GM12878 (cell line): ENCODE results near the gene EP400.

Source experiments
- BHLHE40 ChIP-seq, 2 experiments: fragments of 450-650 bp in 1 of 2; IDR thresholded peaks; 2 replicates each; pipeline ENCODE4 v1.6.1; 2011 to 2017; ENCODE audit warnings: low read depth in 2 of 2, borderline replicate concordance in 1 of 2, improper control_type of control experiment in 1 of 2, low read length in 1 of 2, mild to moderate bottlenecking in 1 of 2
- GABPA ChIP-seq: IDR thresholded peaks from 2 replicates; pipeline ENCODE4 v1.6.1; 2014; ENCODE audit warnings: antibody characterized with exemption, low read depth, mild to moderate bottlenecking, inconsistent platforms
- TF ChIP-seq, protein P1 (sequence below), 3 experiments: IDR thresholded peaks in 2 of 3; conservative IDR thresholded peaks in 1 of 3; 2 replicates each; pipeline ENCODE4 v1.5.1; 2011; ENCODE audit warnings: low read depth in 3 of 3, low read length in 3 of 3, mild to moderate bottlenecking in 3 of 3, control low read depth in 2 of 3, moderate library complexity in 2 of 3, inconsistent platforms in 1 of 3, mixed read lengths in 1 of 3; ENCODE audit not compliant: control insufficient read depth in 2 of 3, insufficient read depth in 1 of 3; ENCODE audit errors: extremely low read depth in 1 of 3

DNA sequence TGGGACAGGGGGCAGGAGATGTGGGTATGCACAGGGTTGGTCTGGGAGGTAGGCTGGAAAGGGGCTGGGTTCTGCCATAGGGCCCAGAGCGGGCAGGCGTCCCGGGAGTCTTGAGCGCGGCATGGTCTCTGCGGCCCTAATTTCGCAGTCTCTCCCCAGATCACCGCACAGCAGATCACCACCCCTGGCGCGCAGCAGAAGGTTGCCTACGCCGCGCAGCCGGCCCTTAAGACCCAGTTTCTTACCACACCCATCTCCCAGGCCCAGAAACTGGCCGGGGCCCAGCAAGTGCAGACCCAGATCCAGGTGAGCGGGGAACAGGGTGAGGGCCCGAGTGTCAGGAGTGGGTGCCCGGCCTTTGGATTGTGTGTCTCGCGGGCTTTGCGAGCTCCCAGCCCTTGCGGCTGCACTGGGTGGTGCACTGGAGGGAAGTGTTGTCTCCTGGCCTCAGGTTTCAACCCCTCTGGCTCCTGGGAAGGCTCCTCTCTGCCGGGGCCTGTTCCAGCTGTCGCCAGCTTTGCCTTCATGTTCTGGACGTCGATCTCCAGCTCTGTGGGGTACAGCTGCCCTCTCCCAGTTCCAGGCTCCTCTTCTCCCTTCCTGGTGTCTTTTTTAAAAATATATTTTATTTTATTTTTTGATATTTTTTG, 119.7 kb downstream of the EP400 start:
- TF ChIP-seq BHLHE40 (IDR thresholded peaks at IDR 0.05; ENCODE audit: borderline replicate concordance in 1 of 2, low read depth in 2 of 2, low read length in 1 of 2) = no peak
- TF ChIP-seq, protein P1, sequence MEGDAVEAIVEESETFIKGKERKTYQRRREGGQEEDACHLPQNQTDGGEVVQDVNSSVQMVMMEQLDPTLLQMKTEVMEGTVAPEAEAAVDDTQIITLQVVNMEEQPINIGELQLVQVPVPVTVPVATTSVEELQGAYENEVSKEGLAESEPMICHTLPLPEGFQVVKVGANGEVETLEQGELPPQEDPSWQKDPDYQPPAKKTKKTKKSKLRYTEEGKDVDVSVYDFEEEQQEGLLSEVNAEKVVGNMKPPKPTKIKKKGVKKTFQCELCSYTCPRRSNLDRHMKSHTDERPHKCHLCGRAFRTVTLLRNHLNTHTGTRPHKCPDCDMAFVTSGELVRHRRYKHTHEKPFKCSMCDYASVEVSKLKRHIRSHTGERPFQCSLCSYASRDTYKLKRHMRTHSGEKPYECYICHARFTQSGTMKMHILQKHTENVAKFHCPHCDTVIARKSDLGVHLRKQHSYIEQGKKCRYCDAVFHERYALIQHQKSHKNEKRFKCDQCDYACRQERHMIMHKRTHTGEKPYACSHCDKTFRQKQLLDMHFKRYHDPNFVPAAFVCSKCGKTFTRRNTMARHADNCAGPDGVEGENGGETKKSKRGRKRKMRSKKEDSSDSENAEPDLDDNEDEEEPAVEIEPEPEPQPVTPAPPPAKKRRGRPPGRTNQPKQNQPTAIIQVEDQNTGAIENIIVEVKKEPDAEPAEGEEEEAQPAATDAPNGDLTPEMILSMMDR (IDR thresholded peaks at IDR 0.05 in 2 of 3, conservative IDR thresholded peaks at IDR 0.05 in 1 of 3; ENCODE audit: control insufficient read depth in 2 of 3, extremely low read depth in 1 of 3, insufficient read depth in 1 of 3, low read depth in 3 of 3, low read length in 3 of 3) = no peak
- no peak for TF ChIP-seq GABPA
